GM04504 (cell line): Measurements from ENCODE around the gene LYPD3.
A peak's percentile ranks its signal among the peaks of the same experiment; 100 is the strongest.
"Not testable (repeated sequence)": the region's sequence is repeated elsewhere in the genome, so short reads cannot be mapped to it uniquely, and the experiment has no call there.

Experiments used
- DNase-seq: peaks from one replicate; pipeline ENCODE4 v3.0.0-alpha.2; 2012; ENCODE audit warnings: low read depth

Gene LYPD3

DNA sequence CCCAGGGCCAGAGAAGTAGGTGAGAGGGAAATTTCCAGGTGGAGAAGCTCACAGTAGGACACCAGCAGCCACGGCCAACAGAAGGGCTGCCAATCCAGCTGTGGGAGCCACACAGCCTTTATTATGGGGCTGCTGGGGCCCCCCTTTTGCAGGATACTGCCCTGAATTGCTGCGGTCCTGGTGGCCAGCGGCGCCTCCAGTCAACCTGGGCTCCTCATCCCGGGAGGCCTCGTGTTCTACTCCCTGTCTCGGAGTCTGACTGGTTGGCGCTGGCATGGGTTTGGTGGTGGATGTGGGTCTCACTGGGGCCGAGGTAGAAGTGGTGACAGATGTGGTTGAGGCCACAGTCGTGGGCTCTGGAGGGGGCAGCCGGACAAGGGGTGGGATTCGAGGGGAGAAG, 4.1 kb downstream of the LYPD3 start:
- no peak for DNase-seq

GRCh38 chr19:43460362-43461016, 4.9 kb downstream of the LYPD3 start:
- no peak for DNase-seq

- no peak for DNase-seq
Measured at GRCh38 chr19:43457809-43458208, 7.6 kb downstream of the LYPD3 start.

DNA sequence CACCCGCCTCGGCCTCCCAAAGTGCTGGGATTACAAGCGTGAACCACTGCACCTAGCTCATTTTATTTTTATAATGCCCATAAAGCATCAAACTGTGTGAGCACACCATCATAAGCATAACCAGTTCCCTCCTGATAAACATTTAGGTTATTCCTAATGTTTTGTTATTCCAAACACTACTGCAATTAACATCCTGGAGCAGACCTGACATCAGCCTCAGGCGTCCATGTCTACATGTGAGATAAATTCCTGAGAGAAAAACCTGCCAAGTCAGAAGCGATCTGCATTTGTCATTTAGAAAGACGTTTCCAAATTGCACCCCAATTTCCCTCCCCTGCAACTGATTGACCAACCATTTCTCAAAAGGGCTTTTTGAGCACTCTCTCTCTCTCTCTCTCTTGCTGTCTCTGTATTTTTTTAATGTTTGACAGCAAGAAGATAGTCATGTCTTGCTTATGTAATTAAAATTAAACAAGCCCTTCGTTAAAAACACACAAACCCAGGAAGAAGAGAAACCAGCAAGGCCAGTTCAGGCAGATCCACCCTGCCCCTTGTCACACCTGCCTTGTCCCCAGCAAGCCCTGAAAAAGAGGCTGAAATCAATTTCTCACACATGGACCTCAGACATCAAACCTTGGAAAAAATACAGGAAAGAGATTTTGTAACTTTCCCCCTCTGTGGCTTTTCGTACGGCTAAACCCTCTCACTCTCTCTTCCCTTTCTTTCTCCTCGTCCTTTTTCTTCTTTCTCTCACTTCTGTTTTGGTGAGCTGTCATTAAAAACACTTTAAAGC, 9.9 kb downstream of the LYPD3 start:
- DNase-seq = no peak

DNA sequence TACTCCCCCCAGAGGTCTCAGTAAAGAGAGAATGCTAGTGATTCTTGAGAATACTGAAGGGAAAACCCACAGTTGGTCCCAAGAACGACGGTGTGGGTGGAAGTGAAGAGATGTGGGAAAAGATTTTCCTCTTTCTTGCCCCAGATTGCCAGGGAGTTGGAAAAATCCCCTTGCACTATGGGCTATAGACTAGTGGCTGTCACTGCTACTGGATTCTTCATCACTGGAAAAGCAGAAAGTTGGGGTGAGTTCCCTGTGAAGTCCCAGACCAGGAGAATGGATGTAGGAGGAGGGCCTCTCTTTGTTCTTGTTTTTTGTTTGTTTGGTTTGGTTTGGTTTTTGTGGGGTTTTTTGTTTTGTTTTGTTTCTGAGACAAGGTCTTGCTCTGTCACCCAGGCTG, 11.4 kb downstream of the LYPD3 start:
- no peak for DNase-seq

GRCh38 chr19:43452582-43452981, 12.8 kb downstream of the LYPD3 start:
- DNase-seq = no peak

- DNase-seq = no peak
Measured at GRCh38 chr19:43450545-43450997, 14.8 kb downstream of the LYPD3 start.

DNA sequence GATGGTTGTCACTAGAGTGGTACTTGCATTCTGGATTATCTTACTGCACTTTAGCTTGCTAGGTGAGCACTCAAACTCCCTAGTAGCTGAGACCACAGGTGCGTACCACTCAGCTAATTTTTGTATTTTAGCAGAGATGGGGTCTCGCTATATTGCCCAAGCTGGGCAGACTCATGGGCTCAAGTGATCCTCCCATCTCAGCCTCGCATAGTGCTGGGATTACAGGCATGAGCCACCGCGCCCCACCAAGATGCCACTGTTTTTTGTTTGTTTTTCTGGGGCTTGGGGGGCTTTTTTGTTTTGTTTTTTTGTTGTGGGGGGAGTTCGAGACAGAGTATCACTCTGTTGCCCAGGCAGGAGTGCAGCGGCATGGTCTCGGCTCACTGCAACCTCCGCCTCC, 17.8 kb downstream of the LYPD3 start:
- DNase-seq = no peak

DNA sequence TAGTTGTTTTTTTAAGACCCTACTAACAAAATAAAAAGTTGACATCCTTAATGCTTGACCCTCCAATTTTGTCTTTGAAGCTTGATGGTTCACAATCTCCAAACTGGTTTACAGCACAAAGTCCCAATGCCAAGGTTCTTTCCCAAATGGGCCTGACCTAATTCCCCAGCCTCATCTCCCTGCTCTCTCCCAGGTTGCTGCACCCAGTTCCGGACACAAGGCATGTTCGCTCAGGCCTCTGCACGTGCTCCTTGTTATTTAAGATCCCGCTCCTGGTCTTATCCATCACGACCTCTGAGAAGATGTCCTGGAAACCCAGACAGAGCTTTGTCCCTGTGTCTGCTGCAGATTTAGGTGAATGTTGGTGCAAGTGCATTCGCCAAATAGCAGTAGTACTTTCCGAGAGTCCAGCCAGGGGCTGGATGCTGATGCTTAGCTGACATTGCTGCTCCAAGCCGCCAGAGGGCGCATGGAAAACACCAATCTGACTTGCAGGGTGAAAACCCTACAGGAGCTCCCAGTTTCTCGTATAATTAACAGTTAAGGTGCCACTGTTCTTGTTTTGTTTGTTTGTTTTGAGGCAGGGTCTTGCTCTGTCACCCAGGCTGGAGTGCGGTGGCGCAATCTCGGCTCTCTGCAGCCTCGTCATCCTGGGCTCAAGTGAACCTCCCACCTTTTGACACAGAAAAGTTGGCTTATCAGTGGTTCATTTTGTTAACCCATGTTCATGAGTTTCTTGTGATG, 18.5 kb downstream of the LYPD3 start:
- DNase-seq = peak; percentile 44

- DNase-seq = no peak
Measured at GRCh38 chr19:43445426-43445825, 20.0 kb downstream of the LYPD3 start.

DNA sequence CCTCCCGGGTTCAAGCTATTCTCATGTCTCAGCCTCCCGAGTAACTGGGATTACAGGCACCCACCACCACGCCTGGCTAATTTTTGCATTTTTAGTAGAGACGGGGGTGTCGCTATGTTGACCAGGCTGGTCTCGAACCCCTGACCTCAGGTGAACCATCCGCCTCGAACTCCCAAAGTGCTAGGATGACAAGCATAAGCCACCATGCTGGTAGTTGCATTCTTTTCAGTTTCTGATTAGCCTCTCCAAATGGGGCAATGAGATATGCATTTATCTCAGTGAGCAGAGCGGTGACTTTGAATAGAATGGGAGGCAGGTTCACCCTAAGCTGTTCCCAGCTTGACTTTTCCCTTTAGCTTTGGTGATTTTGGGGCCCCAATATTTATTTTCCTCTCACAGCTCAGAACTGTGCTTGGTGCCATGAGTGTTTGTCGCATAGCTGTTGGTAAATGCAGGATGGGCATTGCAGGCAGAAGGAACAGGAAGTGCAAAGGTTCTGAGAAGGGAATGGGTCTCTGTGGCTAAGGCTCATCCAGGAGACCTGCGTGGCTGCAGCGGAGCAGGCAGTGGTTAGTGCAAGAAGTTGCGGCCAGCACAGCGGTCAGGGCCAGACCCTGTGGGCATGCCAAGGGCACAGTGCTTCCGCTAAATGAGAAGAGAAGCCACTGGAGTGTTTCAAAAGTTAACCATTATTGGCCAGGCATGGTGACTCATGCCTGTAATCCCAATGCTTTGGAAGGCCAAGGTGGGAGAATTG, 20.7 kb downstream of the LYPD3 start:
- no peak for DNase-seq

- DNase-seq = not testable (repeated sequence)
Measured at GRCh38 chr19:43444091-43444490, 21.3 kb downstream of the LYPD3 start.

DNA sequence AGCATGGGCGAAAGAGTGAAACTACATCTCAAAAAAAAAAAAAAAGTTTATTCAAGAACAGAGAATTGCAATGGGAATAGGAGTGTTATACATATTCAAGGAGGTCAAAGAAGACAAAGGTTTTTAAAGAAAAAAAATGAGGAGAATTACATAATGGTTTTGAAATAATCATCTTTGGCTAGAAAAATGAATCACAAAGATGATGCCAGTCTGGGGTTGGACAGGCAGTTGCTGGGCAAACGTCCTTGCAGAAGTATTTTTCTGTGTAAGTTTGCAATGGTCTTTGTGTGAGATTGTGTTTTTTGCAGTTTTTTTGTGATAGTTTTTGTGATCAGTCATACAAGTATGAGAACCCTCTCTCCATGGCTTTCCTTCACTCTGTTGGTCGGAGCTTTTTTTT, 23.7 kb downstream of the LYPD3 start:
- no peak for DNase-seq

- DNase-seq = no peak
Measured at GRCh38 chr19:43439709-43440063, 25.7 kb downstream of the LYPD3 start.

GRCh38 chr19:43439032-43439708, 26.2 kb downstream of the LYPD3 start:
- DNase-seq = peak; percentile 65

- DNase-seq = peak; percentile 97
Measured at GRCh38 chr19:43438291-43439031, 26.9 kb downstream of the LYPD3 start.

- DNase-seq = no peak
Measured at GRCh38 chr19:43437712-43438111, 27.7 kb downstream of the LYPD3 start.

- DNase-seq = not testable (repeated sequence)
Measured at GRCh38 chr19:43437284-43437683, 28.1 kb downstream of the LYPD3 start.

- DNase-seq = no peak
Measured at GRCh38 chr19:43435775-43436174, 29.6 kb downstream of the LYPD3 start.

GRCh38 chr19:43433689-43434088, 31.7 kb downstream of the LYPD3 start:
- DNase-seq = no peak

GRCh38 chr19:43433358-43433673, 32.1 kb downstream of the LYPD3 start:
- DNase-seq = no peak
